Adrenal gland (tissue), 5 donors: ENCODE data around the gene TLR5.

Experiments used
- POLR2A ChIP-seq, 2 donors: fragments of 450-650 bp; IDR thresholded peaks; one replicate each; pipeline ENCODE4 v1.6.1; 2017; ENCODE audit warnings: antibody characterized with exemption in 2 of 2, mild to moderate bottlenecking in 2 of 2, moderate library complexity in 1 of 2
- TF ChIP-seq, protein P1 (sequence below), 6 experiments: fragments of 450-650 bp in 4 of 6; fragments of 200-600 bp in 2 of 6; sonication (generic) in 1 of 6; IDR thresholded peaks; 1 replicate in 5 of 6; 2 replicates in 1 of 6; pipeline versions ENCODE4 v1.5.1 to v1.8.0; 2016 to 2021; ENCODE audit warnings: antibody characterized with exemption in 6 of 6, mild to moderate bottlenecking in 2 of 6, moderate library complexity in 1 of 6
- donor health status: DM: no; HTN: no; CAD: no.

- no peak for TF ChIP-seq POLR2A (IDR thresholded peaks at IDR 0.05)
- TF ChIP-seq, protein P1, sequence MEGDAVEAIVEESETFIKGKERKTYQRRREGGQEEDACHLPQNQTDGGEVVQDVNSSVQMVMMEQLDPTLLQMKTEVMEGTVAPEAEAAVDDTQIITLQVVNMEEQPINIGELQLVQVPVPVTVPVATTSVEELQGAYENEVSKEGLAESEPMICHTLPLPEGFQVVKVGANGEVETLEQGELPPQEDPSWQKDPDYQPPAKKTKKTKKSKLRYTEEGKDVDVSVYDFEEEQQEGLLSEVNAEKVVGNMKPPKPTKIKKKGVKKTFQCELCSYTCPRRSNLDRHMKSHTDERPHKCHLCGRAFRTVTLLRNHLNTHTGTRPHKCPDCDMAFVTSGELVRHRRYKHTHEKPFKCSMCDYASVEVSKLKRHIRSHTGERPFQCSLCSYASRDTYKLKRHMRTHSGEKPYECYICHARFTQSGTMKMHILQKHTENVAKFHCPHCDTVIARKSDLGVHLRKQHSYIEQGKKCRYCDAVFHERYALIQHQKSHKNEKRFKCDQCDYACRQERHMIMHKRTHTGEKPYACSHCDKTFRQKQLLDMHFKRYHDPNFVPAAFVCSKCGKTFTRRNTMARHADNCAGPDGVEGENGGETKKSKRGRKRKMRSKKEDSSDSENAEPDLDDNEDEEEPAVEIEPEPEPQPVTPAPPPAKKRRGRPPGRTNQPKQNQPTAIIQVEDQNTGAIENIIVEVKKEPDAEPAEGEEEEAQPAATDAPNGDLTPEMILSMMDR (IDR thresholded peaks at IDR 0.05) = no peak
These were observed 17.3 kb downstream of the TLR5 start for GRCh38 chr1:223125766-223126165.
